LNCAP (cell line): ENCODE data around the gene TMEM87A.

ENCODE experiments used
- CTCF ChIP-seq: fragments of 450-650 bp; IDR thresholded peaks from 2 replicates; pipeline ENCODE4 v1.5.1; 2017; ENCODE audit warnings: mild to moderate bottlenecking

TMEM87A gene

GRCh38 chr15:42194513-42194912 lies 78.7 kb downstream of the TMEM87A start:
- TF ChIP-seq CTCF: no peak

GRCh38 chr15:42193383-42193782 lies 79.8 kb downstream of the TMEM87A start:
- no peak for TF ChIP-seq CTCF

GRCh38 chr15:42191610-42192346 lies 81.5 kb downstream of the TMEM87A start:
- no peak for TF ChIP-seq CTCF

GRCh38 chr15:42190370-42190769 lies 82.9 kb downstream of the TMEM87A start:
- no peak for TF ChIP-seq CTCF

- no peak for TF ChIP-seq CTCF
Observed at GRCh38 chr15:42185801-42186200, 87.4 kb downstream of the TMEM87A start.

GRCh38 chr15:42184736-42185135 lies 88.5 kb downstream of the TMEM87A start:
- TF ChIP-seq CTCF: no peak

GRCh38 chr15:42184296-42184695 lies 88.9 kb downstream of the TMEM87A start:
- no peak for TF ChIP-seq CTCF

GRCh38 chr15:42182961-42183360 lies 90.3 kb downstream of the TMEM87A start:
- TF ChIP-seq CTCF: no peak
